Astrocyte (in vitro differentiated cells and primary cell): ENCODE results near the gene ERG28. TPM values are rescaled to one million over a fixed set of nuclear protein-coding genes. Genes with fewer than 3 reads are reported as not detected.

Experiments used
- DNase-seq: peaks from one replicate; pipeline ENCODE4 v3.0.0-alpha.2; 2010; ENCODE audit warnings: low read depth
- FAIRE-seq: peaks from 2 replicates; lab custom pipeline; 2011; peaks lifted over from hg19 to GRCh38; lab: Jason Lieb, UNC
- H2AFZ ChIP-seq: 2 replicates; pipeline ENCODE4 v1.6.0; 2012; ENCODE audit warnings: low read depth, low read length, inconsistent platforms
- H3K27ac ChIP-seq: 2 replicates; pipeline ENCODE4 v1.5.1; 2011; ENCODE audit warnings: low read depth, low read length, inconsistent platforms
- H3K27me3 ChIP-seq: 2 replicates; pipeline ENCODE4 v1.6.0; 2011; ENCODE audit warnings: low read length, inconsistent platforms; ENCODE audit not compliant: insufficient read depth
- H3K36me3 ChIP-seq: 2 replicates; pipeline ENCODE4 v1.5.1; 2011; ENCODE audit warnings: low read length, inconsistent platforms; ENCODE audit not compliant: insufficient read depth
- H3K4me1 ChIP-seq: 2 replicates; pipeline ENCODE4 v1.5.1; 2011; ENCODE audit warnings: low read length, inconsistent platforms; ENCODE audit not compliant: insufficient read depth
- H3K4me2 ChIP-seq: 2 replicates; pipeline ENCODE4 v1.6.0; 2012; ENCODE audit warnings: low read length, inconsistent platforms
- H3K4me3 ChIP-seq: 2 replicates; pipeline ENCODE4 v1.5.1; 2011; ENCODE audit warnings: low read depth, mild to moderate bottlenecking, low read length, inconsistent platforms; ENCODE audit not compliant: insufficient read depth
- H3K79me2 ChIP-seq: 2 replicates; pipeline ENCODE4 v1.6.0; 2012; ENCODE audit warnings: mild to moderate bottlenecking, low read length, inconsistent platforms; ENCODE audit not compliant: insufficient read depth
- H3K9ac ChIP-seq: 2 replicates; pipeline ENCODE4 v1.6.0; 2012; ENCODE audit warnings: mild to moderate bottlenecking, low read length, inconsistent platforms
- H3K9me3 ChIP-seq: 2 replicates; pipeline ENCODE4 v1.5.1; 2012; ENCODE audit warnings: low read depth, mild to moderate bottlenecking, low read length, inconsistent platforms; ENCODE audit not compliant: insufficient read depth
- H4K20me1 ChIP-seq: 2 replicates; pipeline ENCODE4 v1.6.0; 2012; ENCODE audit warnings: low read length, inconsistent platforms; ENCODE audit not compliant: insufficient read depth
- H3K27ac Mint-ChIP-seq: one replicate; pipeline ENCODE4 v1.8.0; 2021; ENCODE audit warnings: mild to moderate bottlenecking, mixed read lengths; ENCODE audit not compliant: unreplicated experiment
- H3K27me3 Mint-ChIP-seq: one replicate; pipeline ENCODE4 v1.8.0; 2021; ENCODE audit warnings: low read depth, mixed read lengths; ENCODE audit not compliant: unreplicated experiment
- H3K36me3 Mint-ChIP-seq: one replicate; pipeline ENCODE4 v1.8.0; 2021; ENCODE audit warnings: low read depth, mixed read lengths; ENCODE audit not compliant: unreplicated experiment
- H3K4me1 Mint-ChIP-seq: one replicate; pipeline ENCODE4 v1.8.0; 2021; ENCODE audit warnings: low read depth, mixed read lengths; ENCODE audit not compliant: unreplicated experiment
- H3K4me3 Mint-ChIP-seq: one replicate; pipeline ENCODE4 v1.8.0; 2021; ENCODE audit warnings: mild to moderate bottlenecking, moderate library complexity, mixed read lengths; ENCODE audit not compliant: unreplicated experiment
- H3K9me3 Mint-ChIP-seq: one replicate; pipeline ENCODE4 v1.8.0; 2021; ENCODE audit warnings: mild to moderate bottlenecking, mixed read lengths; ENCODE audit not compliant: unreplicated experiment
- EZH2 ChIP-seq: IDR thresholded peaks from 2 replicates; pipeline ENCODE4 v1.6.1; 2012; ENCODE audit warnings: mild to moderate bottlenecking, low read length, inconsistent platforms; ENCODE audit not compliant: insufficient read depth
- total RNA-seq: library from RNA; stranded (reverse); gene quantifications from 2 replicates; pipeline ENCODE4 v1.2.1, GENCODE V29; 2021
- TF ChIP-seq, protein P1 (sequence below): IDR thresholded peaks from 2 replicates; pipeline ENCODE4 v1.5.1; 2011; ENCODE audit warnings: low read depth, mild to moderate bottlenecking, inconsistent platforms, low read length, moderate library complexity; ENCODE audit not compliant: insufficient read depth

Gene ERG28
- total RNA-seq, 1 donor from 2014 or later: 23.1 TPM

DNA sequence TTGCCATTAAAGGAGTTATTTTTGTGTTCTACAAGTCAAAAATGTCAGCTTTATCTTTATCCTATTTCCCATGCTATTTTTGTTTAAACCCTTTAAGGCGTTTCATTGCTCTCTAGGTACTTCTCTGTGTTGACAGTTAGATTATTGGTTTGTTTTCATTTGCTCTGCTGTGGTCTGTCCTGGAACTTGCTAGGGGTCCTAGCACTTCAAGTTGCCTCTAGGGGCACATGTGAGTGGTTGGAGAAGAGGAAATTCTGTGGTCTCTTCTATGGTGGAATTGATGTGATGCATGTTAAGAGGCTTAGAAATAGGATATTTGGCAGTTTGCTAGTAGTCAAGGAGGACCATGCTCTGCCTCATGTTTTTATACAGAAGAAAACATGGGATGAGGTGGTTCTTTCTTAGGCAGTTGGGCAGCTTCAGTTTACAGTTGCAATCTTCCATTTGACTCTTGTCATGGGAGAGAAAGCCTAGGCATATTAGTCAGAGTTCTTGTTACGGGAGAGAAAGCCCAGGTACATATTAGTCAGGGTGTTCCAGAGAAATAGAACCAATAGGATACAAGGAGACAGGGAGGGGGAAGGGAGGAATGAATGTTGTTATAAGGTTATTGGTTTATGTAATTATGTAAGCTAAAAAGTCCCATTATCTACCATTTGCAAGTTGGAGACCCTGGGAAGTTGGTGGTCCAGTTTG, 14.7 kb upstream of the ERG28 start:
- Mint-ChIP-seq H3K27me3 (no peaks in the 10 kb centered on the region), H3K27ac (no peak overlapping the region), H3K4me1 (peaks cover 14% of the 10 kb centered on the region), H3K36me3 (peaks cover 7% of the 10 kb centered on the region), H3K9me3 (no peaks in the 10 kb centered on the region), H3K4me3 (no peak overlapping the region)
- no peak overlapping the region for H3K27ac ChIP-seq
- H3K4me2 ChIP-seq: no peak overlapping the region
- peaks cover 13% of the 10 kb centered on the region for H3K79me2 ChIP-seq
- H4K20me1 ChIP-seq: peaks cover 7% of the 10 kb centered on the region
- TF ChIP-seq EZH2: no peak
- TF ChIP-seq, protein P1, sequence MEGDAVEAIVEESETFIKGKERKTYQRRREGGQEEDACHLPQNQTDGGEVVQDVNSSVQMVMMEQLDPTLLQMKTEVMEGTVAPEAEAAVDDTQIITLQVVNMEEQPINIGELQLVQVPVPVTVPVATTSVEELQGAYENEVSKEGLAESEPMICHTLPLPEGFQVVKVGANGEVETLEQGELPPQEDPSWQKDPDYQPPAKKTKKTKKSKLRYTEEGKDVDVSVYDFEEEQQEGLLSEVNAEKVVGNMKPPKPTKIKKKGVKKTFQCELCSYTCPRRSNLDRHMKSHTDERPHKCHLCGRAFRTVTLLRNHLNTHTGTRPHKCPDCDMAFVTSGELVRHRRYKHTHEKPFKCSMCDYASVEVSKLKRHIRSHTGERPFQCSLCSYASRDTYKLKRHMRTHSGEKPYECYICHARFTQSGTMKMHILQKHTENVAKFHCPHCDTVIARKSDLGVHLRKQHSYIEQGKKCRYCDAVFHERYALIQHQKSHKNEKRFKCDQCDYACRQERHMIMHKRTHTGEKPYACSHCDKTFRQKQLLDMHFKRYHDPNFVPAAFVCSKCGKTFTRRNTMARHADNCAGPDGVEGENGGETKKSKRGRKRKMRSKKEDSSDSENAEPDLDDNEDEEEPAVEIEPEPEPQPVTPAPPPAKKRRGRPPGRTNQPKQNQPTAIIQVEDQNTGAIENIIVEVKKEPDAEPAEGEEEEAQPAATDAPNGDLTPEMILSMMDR: peak; percentile 22
- peaks cover under 1% of the 10 kb centered on the region for H3K36me3 ChIP-seq
- H2AFZ ChIP-seq: no peak overlapping the region
- H3K4me3 ChIP-seq: no peak overlapping the region
- DNase-seq (no peak), FAIRE-seq (no peak)
- H3K9ac ChIP-seq: no peak overlapping the region
- no peaks in the 10 kb centered on the region for H3K9me3 ChIP-seq
- no peaks in the 10 kb centered on the region for H3K4me1 ChIP-seq
- H3K27me3 ChIP-seq: no peaks in the 10 kb centered on the region

DNA sequence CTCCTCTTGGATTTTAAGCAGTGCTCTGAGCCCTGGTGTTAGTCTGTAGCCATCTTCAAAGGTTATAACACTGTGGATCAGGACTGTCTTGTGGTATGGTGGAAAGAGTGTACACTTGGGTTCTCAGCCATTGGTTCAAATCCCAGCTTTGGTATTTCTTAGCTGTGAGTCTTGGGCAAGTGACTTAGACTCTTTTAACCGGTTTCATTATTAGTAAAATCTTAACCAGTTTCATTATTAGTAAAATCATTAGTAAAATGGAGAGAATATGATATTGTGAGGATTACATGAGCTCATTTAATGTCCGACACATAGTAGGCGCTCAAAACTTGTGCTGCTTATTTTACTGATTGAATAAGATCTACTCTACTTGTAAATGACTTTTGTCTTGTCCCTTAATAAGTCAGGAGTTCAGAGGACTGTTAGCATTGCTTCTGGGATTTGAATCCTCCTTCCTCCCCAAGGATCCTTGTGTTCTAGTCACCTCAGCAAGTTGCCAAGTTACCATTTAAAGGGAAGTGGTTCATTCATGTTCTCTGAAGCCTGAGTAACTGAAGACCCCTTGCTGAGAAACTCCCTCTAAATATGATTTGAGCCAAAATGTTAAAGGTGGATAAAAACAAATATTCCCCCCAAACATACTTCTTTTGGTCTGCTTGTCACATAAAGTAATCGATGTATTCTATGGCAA, 12.8 kb upstream of the ERG28 start:
- Histone ChIP-seq H4K20me1 (peaks cover 7% of the 10 kb centered on the region), H3K27me3 (no peaks in the 10 kb centered on the region), H3K4me1 (no peaks in the 10 kb centered on the region), H3K4me2 (no peak overlapping the region), H3K79me2 (peaks cover 13% of the 10 kb centered on the region), H2AFZ (no peak overlapping the region), H3K9me3 (no peaks in the 10 kb centered on the region), H3K4me3 (no peak overlapping the region), H3K27ac (no peak overlapping the region), H3K36me3 (peaks cover 10% of the 10 kb centered on the region), H3K9ac (no peak overlapping the region)
- H3K9me3 Mint-ChIP-seq: no peaks in the 10 kb centered on the region
- H3K4me1 Mint-ChIP-seq: peaks cover 6% of the 10 kb centered on the region
- H3K27ac Mint-ChIP-seq: no peak overlapping the region
- no peaks in the 10 kb centered on the region for H3K27me3 Mint-ChIP-seq
- no peak for DNase-seq
- H3K36me3 Mint-ChIP-seq: peaks cover 10% of the 10 kb centered on the region
- no peak overlapping the region for H3K4me3 Mint-ChIP-seq
- no peak for FAIRE-seq
- TF ChIP-seq, protein P1: no peak
- no peak for TF ChIP-seq EZH2
